Measurements from ENCODE around the gene DEFB113.

- TF ChIP-seq SP1 (IDR thresholded peaks at IDR 0.05) (no peak), PKNOX1 (IDR thresholded peaks at IDR 0.05) (no peak)
Measured at GRCh38 chr6:49982046-49982445, 12.6 kb upstream of the DEFB113 start.

Measured in HEK293T (cell line).